HEK293T (cell line): ENCODE measurements around the gene CTNNBIP1.

ENCODE experiments used
- ELF4 ChIP-seq: fragments of 450-650 bp; IDR thresholded peaks from 2 replicates; pipeline ENCODE4 v1.6.1; 2017; ENCODE audit warnings: antibody characterized with exemption
- FOXA1 ChIP-seq: fragments of 450-650 bp; IDR thresholded peaks from 2 replicates; pipeline ENCODE4 v1.6.1; 2016; ENCODE audit warnings: mild to moderate bottlenecking
- FOXM1 ChIP-seq: fragments of 450-650 bp; IDR thresholded peaks from 2 replicates; pipeline ENCODE4 v1.6.1; 2017; ENCODE audit warnings: mild to moderate bottlenecking, borderline replicate concordance
- SP1 ChIP-seq: fragments of 450-650 bp; IDR thresholded peaks from 2 replicates; pipeline ENCODE4 v1.6.1; 2017
- SUZ12 ChIP-seq: fragments of 450-650 bp; IDR thresholded peaks from 2 replicates; pipeline ENCODE4 v1.6.1; 2016; ENCODE audit warnings: mild to moderate bottlenecking
- TARDBP ChIP-seq: fragments of 450-650 bp; IDR thresholded peaks from 2 replicates; pipeline ENCODE4 v1.6.1; 2016
- ZNF384 ChIP-seq: fragments of 450-650 bp; IDR thresholded peaks from 2 replicates; pipeline ENCODE4 v1.6.1; 2016

GRCh38 chr1:9874412-9874811 is 35.7 kb downstream of the CTNNBIP1 start:
- TF ChIP-seq TARDBP (no peak), FOXA1 (no peak), SUZ12 (no peak), FOXM1 (no peak), ELF4 (no peak), SP1 (no peak), ZNF384 (no peak)
